ENCODE measurements around the gene FARP1.

The FARP1 gene

DNA sequence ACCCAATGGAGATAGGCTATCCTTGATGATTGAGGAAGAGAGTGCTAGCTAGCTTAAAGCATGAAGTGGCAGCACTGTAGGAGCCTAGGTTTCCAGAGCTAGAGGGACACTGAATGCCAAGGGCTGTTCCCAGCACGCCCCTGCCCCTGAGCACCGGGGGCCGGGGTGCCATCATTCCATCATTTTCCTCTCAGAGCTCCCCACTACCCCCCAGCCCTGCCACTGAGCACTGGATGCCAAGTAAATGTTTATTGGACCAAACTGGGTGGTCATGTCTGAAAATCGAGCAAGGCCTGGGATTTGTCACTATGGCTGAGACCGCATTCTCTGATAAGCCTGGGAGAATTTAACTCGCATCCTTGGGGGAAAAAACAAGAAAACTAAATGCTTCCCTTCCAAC lies 291.2 kb downstream of the FARP1 start:
- Histone ChIP-seq H3K36me3 (ENCODE audit: control insufficient read depth, insufficient read depth, low read length) (no peaks in the 10 kb centered on the region), H3K27me3 (ENCODE audit: control insufficient read depth, insufficient read depth, low read length) (no peaks in the 10 kb centered on the region), H3K4me3 (ENCODE audit: low read length) (no peak overlapping the region), H3K9me3 (ENCODE audit: control insufficient read depth, low read length) (no peaks in the 10 kb centered on the region), H3K4me1 (ENCODE audit: control insufficient read depth, insufficient read depth, low read length) (no peaks in the 10 kb centered on the region), H3K9ac (ENCODE audit: low read length) (no peak overlapping the region)

DNA sequence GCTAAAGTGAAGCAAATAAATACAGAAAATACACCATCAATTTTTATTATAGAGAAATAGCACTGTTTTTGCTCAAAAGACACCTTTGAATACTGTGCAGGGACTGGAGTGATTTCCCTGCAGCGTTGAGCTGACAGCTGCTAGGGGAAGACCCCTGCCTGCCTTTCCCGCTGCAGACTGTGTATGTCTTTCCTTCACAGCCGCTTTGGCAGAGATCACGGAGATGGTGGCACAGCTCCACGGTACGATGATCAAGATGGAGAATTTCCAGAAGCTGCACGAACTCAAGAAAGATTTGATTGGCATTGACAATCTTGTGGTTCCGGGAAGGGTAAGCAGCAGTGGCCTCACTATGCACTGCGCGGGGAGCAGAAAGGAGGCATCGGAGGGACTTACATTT lies 292.5 kb downstream of the FARP1 start:
- Histone ChIP-seq H3K27me3 (ENCODE audit: control insufficient read depth, insufficient read depth, low read length) (no peaks in the 10 kb centered on the region), H3K9me3 (ENCODE audit: control insufficient read depth, low read length) (no peaks in the 10 kb centered on the region), H3K4me1 (ENCODE audit: control insufficient read depth, insufficient read depth, low read length) (no peaks in the 10 kb centered on the region), H3K9ac (ENCODE audit: low read length) (no peak overlapping the region), H3K36me3 (ENCODE audit: control insufficient read depth, insufficient read depth, low read length) (no peaks in the 10 kb centered on the region), H3K4me3 (ENCODE audit: low read length) (no peak overlapping the region)

DNA sequence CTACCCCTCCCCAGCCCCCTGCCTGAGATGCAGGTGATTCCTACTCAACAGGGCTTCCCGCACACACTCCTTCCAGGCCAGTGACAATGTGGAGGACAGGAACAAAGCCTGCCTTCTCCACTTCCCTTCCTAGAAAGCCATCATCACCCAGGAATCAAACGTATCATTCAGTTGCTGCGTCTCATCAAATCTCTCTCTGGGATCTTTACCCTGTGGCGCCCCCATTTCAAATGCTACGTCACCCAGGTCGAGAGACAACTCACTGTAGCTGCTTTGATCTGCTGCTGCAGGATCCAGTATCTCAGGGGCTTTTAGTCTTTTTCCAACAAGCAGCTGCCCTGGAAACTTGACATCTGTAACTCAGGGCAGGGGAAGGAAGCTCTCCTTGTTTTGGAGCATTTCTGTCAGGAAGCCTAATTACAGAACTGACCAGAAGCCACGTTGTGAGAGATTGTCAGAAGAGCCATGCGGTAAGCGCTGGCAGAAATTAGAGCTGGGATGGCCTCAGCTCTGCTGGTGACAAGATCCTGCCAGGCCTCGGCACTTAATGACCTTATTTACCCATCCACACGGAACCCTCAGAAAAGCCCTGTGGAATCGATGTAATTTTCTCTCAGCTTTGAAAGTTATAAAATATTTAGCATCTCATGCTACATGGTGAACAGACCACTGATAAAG lies 293.5 kb downstream of the FARP1 start:
- no peaks in the 10 kb centered on the region for H3K27me3 ChIP-seq (ENCODE audit: control insufficient read depth, insufficient read depth, low read length)
- H3K9ac ChIP-seq (ENCODE audit: low read length), result no peak overlapping the region
- H3K36me3 ChIP-seq (ENCODE audit: control insufficient read depth, insufficient read depth, low read length), result no peaks in the 10 kb centered on the region
- H3K4me3 ChIP-seq (ENCODE audit: low read length), result no peak overlapping the region
- no peaks in the 10 kb centered on the region for H3K9me3 ChIP-seq (ENCODE audit: control insufficient read depth, low read length)
- H3K4me1 ChIP-seq (ENCODE audit: control insufficient read depth, insufficient read depth, low read length), result no peaks in the 10 kb centered on the region

DNA sequence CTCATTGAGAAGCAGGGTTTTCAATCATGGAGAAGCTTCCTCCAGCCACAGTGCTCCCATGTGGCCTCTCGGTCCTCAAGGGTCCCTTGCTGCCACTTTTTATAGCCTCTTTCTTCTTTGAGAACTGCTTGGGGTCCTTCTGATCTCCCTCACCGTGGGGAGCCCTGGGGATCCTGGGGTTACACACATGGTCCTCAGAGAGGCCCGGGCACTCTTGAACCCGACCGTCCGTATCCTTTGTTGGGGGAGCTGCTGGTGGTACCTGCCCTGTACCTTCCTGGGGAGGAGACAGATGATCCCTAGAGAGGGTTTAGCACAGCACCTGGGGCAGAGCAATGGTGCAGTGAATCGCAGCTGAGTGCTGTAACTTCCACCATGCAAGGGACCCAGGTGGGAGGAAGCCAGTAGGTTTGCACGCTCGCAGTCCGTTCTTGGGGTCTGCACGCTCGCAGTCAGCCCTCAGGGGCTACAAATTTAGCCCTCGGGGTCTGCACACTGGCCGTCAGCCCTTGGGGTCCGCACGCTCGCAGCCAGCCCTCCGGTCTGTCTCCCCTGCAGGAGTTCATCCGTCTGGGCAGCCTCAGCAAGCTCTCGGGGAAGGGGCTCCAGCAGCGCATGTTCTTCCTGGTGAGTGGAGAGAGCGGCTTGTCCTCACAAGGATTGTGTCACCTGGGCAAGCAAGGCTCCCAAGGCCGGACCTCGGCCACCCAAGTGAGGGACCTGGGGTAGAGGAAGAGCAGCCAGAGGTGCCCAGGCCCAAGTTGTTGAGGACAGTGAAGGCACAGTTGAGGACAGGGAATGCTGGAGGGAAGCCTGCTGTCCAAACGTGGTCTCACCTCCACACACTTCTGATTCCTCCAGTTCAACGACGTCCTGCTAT lies 295.6 kb downstream of the FARP1 start:
- Histone ChIP-seq H3K4me1 (ENCODE audit: control insufficient read depth, insufficient read depth, low read length) (no peaks in the 10 kb centered on the region), H3K9me3 (ENCODE audit: control insufficient read depth, low read length) (no peaks in the 10 kb centered on the region), H3K27me3 (ENCODE audit: control insufficient read depth, insufficient read depth, low read length) (no peaks in the 10 kb centered on the region), H3K9ac (ENCODE audit: low read length) (no peak overlapping the region), H3K4me3 (ENCODE audit: low read length) (no peak overlapping the region), H3K36me3 (ENCODE audit: control insufficient read depth, insufficient read depth, low read length) (no peaks in the 10 kb centered on the region)

DNA sequence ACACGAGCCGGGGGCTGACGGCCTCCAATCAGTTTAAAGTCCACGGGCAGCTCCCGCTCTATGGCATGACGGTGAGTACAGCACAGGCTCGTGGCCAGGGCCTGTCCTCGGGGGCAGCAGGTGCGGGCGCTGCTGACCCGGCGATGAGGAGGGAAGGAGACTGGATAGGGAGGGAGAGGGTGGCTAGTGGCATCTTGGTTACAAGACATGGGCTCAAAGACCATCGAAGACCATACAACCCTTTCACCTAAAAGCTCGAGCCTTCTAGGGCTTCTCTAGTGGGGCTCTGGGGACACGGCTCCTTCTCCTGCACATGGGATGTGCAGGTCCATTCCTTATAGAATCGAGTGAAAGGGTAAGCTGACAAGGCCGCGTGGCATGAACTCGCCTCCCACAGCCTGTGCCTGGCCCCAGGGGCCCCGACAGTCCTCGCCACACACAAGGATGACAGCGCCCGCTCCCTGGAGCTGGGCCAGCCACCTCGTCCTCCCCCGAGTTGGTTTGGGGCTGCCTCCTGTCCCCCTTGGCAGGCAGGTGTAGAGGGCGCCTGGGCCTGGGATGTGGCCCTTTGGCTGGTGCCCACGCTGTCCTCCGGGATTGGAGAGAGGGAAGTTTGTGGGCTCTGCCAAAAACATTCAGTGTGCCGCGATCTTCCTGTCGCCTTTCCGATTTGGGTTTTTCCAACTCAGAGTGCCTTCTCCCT lies 296.4 kb downstream of the FARP1 start:
- Histone ChIP-seq H3K4me1 (ENCODE audit: control insufficient read depth, insufficient read depth, low read length) (no peaks in the 10 kb centered on the region), H3K4me3 (ENCODE audit: low read length) (no peak overlapping the region), H3K9me3 (ENCODE audit: control insufficient read depth, low read length) (no peaks in the 10 kb centered on the region), H3K27me3 (ENCODE audit: control insufficient read depth, insufficient read depth, low read length) (no peaks in the 10 kb centered on the region), H3K9ac (ENCODE audit: low read length) (no peak overlapping the region), H3K36me3 (ENCODE audit: control insufficient read depth, insufficient read depth, low read length) (no peaks in the 10 kb centered on the region)

DNA sequence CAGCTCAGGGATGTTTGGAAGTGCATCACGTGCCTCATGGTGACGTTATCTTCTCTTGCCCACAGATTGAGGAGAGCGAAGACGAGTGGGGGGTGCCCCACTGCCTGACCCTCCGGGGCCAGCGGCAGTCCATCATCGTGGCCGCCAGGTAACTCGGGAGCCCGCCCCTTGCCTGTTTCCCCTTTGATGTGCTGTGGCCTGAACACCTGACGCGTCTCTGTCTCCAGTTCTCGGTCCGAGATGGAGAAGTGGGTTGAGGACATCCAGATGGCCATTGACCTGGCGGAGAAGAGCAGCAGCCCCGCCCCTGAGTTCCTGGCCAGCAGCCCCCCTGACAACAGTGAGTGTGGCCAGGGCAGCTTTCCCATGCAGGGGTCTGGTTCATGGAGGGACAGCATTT lies 297.0 kb downstream of the FARP1 start:
- H3K9ac ChIP-seq (ENCODE audit: low read length), result no peak overlapping the region
- no peaks in the 10 kb centered on the region for H3K4me1 ChIP-seq (ENCODE audit: control insufficient read depth, insufficient read depth, low read length)
- no peaks in the 10 kb centered on the region for H3K36me3 ChIP-seq (ENCODE audit: control insufficient read depth, insufficient read depth, low read length)
- H3K27me3 ChIP-seq (ENCODE audit: control insufficient read depth, insufficient read depth, low read length), result no peaks in the 10 kb centered on the region
- H3K9me3 ChIP-seq (ENCODE audit: control insufficient read depth, low read length), result no peaks in the 10 kb centered on the region
- H3K4me3 ChIP-seq (ENCODE audit: low read length), result no peak overlapping the region

DNA sequence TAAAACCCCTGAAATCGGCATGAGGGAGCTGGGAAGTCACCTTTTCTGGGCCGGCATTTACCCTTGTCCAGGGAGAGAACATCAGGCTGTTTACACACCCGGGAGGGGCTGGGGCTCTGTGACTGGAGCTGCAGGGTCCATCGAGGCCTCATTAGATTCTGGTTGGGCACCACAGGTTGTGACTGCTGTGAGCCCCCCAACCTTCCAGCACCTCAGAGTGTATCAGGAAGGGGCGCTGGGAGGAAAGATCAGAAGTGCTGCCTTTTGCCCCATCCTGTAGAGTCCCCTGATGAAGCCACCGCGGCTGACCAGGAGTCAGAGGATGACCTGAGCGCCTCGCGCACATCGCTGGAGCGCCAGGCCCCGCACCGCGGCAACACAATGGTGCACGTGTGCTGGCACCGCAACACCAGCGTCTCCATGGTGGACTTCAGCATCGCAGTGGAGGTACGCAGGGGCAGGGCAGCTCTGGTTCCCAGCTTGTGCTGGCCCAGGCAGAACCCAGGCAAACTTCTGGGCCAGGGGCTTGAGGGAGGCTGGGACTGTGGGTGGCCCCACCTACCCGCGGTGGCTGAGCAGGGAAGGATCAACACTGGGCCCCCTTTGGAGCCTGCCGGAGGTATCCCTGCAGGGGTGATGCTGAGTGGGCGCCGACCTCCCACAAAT lies 297.6 kb downstream of the FARP1 start:
- peaks cover 5% of the 10 kb centered on the region for H3K4me1 ChIP-seq (ENCODE audit: control insufficient read depth, insufficient read depth, low read length)
- H3K9me3 ChIP-seq (ENCODE audit: control insufficient read depth, low read length), result no peaks in the 10 kb centered on the region
- no peak overlapping the region for H3K9ac ChIP-seq (ENCODE audit: low read length)
- H3K27me3 ChIP-seq (ENCODE audit: control insufficient read depth, insufficient read depth, low read length), result no peaks in the 10 kb centered on the region
- H3K4me3 ChIP-seq (ENCODE audit: low read length), result no peak overlapping the region
- H3K36me3 ChIP-seq (ENCODE audit: control insufficient read depth, insufficient read depth, low read length), result no peaks in the 10 kb centered on the region

DNA sequence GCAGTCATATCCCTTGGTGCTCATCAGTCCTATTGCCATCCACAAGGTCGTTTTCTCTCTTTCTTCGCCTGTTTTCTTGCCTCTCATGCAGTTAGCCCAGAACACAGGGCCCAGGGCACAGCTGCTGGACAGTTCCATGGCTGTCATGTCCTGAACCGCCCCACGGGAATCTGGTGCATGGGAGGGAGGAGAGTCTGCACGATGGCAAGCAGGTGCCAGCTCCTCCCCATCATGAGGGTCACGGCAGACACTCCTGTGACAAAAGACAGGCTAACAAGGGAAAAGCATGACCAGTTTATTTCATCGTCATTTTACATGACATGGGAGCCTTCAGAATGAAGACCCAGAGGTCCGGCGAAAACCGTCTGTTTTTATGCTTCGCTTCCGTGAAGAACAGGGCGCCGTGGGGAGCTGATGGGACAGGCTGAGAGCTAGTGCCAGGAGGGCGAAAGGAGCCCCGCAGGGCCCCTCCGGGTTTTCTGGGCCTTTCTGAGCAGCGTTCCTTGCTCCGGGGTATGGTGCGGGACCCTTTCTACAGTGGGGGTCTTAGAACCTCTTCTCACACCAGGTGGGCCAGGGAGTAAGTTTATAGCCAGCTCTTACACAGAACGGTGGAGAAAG lies 298.3 kb downstream of the FARP1 start:
- H3K27me3 ChIP-seq (ENCODE audit: control insufficient read depth, insufficient read depth, low read length), result no peaks in the 10 kb centered on the region
- no peak overlapping the region for H3K9ac ChIP-seq (ENCODE audit: low read length)
- no peak overlapping the region for H3K4me3 ChIP-seq (ENCODE audit: low read length)
- peaks cover 12% of the 10 kb centered on the region for H3K4me1 ChIP-seq (ENCODE audit: control insufficient read depth, insufficient read depth, low read length)
- no peaks in the 10 kb centered on the region for H3K36me3 ChIP-seq (ENCODE audit: control insufficient read depth, insufficient read depth, low read length)
- no peaks in the 10 kb centered on the region for H3K9me3 ChIP-seq (ENCODE audit: control insufficient read depth, low read length)

DNA sequence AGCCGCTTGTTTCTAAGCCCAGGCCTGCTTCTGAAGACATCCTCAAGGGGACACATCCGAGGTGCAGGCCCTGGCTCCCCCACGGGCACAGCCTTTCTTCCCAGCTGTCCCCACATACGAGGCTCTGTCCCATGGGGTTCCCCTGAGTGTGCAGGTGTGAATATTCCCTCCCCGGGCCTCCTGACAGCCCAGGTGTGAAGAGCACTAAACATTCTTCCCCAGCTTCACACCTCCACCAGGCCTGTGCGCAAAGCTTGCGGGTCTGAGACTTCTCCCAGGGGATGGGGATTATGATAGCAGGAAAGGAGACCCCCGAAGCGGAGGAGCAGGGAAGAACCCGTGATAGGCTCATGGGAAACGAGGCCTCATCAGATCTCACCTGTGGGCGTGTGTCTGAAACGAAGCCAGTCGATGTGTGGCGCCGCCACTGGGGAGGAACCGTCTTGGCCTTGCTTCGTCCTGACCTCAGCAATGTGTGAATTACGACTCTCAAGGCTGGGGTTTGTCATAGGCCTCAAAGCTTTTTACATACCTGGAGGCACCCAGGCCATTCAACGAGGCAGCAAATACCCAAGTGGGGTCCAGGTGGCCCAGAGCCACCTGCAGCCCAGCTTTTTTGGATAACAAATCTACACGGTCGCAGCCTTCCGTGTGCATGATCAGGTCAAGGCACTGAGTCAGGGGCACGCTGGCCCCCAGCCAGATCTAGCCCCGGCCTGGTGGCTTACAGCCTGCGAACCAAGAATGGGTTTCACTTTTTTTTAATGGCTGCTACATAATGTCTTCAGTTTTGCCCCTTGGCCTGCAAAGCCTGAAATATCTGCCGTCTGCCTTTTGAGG lies 299.7 kb downstream of the FARP1 start:
- peaks cover 12% of the 10 kb centered on the region for H3K4me1 ChIP-seq (ENCODE audit: control insufficient read depth, insufficient read depth, low read length)
- H3K9ac ChIP-seq (ENCODE audit: low read length), result no peak overlapping the region
- H3K27me3 ChIP-seq (ENCODE audit: control insufficient read depth, insufficient read depth, low read length), result no peaks in the 10 kb centered on the region
- no peaks in the 10 kb centered on the region for H3K9me3 ChIP-seq (ENCODE audit: control insufficient read depth, low read length)
- H3K36me3 ChIP-seq (ENCODE audit: control insufficient read depth, insufficient read depth, low read length), result no peaks in the 10 kb centered on the region
- no peak overlapping the region for H3K4me3 ChIP-seq (ENCODE audit: low read length)

DNA sequence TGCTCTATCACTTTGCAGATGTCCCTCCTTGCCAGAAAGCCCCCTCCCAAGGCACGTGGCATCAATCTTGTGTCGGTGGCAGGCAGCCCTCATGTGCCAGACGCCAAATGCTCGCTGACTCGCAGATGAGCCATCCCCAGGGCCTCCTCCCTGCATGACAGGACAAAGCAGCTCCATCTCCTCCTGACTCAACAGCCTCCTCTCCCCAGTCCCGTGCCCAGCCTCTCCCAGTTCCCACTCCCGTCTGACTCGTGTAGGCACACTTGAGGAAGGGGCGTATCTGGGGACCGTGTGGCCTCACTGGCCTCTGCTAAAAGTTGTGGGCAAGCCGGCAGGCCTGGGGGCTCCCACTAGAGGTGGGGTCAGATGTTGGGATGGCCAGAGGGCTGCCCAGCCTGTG lies 300.4 kb downstream of the FARP1 start:
- Histone ChIP-seq H3K36me3 (ENCODE audit: control insufficient read depth, insufficient read depth, low read length) (no peaks in the 10 kb centered on the region), H3K9ac (ENCODE audit: low read length) (no peak overlapping the region), H3K27me3 (ENCODE audit: control insufficient read depth, insufficient read depth, low read length) (no peaks in the 10 kb centered on the region), H3K4me1 (ENCODE audit: control insufficient read depth, insufficient read depth, low read length) (peaks cover 12% of the 10 kb centered on the region), H3K9me3 (ENCODE audit: control insufficient read depth, low read length) (no peaks in the 10 kb centered on the region), H3K4me3 (ENCODE audit: low read length) (no peak overlapping the region)

DNA sequence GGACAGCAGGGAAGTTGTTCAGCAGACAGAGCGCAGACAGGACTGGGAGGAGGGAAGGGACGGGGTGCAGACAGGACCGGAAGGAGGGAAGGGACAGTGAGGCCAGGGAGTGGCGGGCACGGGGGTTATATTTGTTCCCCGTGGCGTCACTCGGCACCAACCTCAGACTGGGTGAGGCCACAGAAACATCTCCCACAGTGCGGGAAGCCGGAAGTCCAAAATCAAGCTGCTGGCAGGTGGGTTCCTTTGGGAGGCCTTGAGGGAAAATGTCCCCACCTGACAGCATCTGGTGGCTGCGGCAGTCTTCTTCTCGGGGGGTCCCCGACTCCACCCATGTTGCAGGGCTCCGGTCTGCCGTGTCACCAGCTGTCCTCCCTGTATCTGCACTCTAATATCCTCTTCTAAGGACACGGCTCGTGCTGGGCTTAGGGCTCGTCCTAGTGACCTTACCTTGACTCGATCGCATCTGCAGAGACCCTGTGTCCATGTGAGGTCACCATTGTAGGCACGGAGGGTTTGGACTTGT lies 301.0 kb downstream of the FARP1 start:
- H3K9me3 ChIP-seq (ENCODE audit: control insufficient read depth, low read length), result no peaks in the 10 kb centered on the region
- peaks cover 12% of the 10 kb centered on the region for H3K4me1 ChIP-seq (ENCODE audit: control insufficient read depth, insufficient read depth, low read length)
- H3K27me3 ChIP-seq (ENCODE audit: control insufficient read depth, insufficient read depth, low read length), result no peaks in the 10 kb centered on the region
- H3K4me3 ChIP-seq (ENCODE audit: low read length), result no peak overlapping the region
- no peak overlapping the region for H3K9ac ChIP-seq (ENCODE audit: low read length)
- H3K36me3 ChIP-seq (ENCODE audit: control insufficient read depth, insufficient read depth, low read length), result no peaks in the 10 kb centered on the region

All from mucosa of stomach (tissue), 1 donor.